NAMALWA (cell line): ENCODE data around the gene ALKBH7.
"Not testable (repeated sequence)": the region's sequence is repeated elsewhere in the genome, so short reads cannot be mapped to it uniquely, and the experiment has no call there.

Source experiments
- DNase-seq: peaks from one replicate; pipeline ENCODE4 v3.0.0-alpha.2; 2015; ENCODE audit warnings: low spot score

Gene ALKBH7

DNA sequence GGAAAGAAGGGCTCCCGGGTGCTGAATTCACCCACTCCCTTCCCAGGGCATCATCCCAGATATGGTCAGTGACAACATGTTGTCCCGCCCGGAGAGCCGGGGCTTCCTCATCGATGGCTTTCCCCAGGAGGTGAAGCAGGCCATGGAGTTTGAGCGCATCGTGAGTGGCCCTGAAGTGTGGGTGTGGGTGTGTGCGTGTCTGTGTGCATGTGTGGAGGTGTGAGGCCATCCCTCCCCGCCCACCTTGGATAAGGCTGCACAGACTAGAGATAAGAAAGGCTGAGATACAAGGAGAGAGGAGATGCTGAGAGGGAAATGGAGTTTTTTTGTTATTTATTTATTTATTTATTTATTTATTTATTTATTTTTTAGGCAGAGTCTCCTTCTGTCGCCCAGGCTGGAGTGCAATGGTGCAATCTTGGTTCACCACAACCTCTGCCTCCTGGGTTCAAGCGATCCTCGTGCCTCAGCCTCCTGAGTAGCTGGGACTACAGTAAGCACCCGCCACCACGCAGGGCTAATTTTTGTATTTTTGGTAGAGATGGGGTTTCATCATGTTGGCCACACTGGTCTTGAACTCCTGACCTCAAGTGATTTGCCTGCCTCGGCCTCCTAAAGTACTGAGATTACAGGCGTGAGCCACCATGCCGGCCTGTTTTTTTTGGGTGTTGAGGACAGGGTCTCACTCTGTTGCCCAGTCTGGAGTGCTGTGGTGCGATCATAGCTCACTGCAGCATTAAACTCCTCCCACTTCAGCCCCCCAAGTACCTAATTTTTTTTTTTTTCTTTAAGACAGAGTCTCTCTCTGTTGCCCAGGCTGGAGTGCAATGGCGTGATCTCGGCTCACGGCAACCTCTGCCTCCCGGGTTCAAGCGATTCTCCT lies 27.7 kb downstream of the ALKBH7 start:
- DNase-seq = not testable (repeated sequence)

DNA sequence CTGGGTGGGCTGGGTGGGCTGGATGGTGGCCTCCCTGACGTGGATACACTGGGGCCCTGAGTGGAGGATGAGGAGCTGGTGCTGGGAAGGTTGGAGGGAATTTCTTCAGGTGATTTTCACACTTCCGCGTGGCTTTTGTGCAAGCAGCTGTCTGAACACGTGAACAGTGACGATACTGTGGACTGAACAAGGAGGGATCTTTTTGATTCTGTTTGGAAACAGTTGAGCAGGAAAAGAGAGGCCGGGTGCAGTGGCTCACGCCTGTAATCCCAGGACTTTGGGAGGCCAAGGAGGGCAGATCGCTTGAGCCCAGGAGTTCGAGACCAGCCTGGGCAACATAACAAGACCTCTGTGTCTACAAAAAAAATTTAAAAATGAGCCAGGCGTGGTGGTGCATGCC lies 29.5 kb downstream of the ALKBH7 start:
- DNase-seq = no peak

DNA sequence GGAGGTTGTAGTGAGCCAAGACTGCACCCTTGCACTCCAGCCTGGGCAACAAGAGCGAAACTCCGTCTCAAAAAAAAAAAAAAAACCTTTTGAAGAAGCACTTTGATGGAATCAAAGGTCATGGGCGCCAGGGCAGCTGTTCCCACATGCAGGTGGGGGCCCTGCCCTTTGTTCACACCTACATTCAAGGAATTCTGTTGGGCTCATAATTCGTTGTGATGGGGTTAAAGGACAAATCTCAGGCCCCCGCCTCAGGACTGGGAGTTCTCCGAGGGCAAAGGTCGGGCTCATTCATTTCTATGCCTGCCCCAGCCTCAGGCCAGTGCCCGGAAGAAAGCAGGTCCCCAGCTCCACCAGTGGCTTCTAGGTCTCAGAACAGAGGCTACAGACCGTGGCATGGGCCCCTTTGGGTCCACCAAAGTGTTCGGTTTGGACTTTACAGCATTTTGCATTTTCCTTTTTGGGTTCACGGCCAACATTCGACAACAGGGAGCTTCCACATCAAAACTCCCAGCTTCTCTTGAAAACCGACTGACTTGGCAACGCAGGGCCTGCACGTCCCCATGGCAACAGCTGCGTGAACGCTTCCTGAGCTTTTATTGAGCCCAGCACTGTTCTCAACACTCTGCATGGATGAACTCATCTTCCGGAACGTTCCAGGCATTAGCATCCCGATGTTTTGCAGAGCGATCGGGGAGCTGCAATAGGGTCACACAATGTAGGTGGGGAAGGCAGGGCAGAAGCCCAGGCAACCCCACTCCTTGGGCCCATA lies 30.4 kb downstream of the ALKBH7 start:
- no peak for DNase-seq

DNA sequence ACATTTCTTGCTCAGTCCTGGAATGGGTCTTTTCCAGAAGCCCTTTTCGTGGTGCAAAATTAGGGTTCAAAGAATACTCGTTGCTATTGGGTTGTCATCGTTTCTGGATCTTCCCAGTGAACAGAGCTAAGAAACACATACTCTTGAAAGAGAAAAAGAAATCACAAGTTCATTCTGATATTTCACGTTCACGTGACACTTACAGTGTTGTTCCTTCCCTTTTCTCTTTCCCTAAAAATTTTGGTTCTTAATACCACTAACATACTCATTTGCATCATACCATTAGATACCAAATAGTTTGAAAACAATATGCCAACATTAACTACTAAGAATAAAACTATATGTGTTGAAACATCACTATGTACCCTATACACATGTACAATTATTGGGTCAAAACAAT lies 33.8 kb downstream of the ALKBH7 start:
- no peak for DNase-seq

DNA sequence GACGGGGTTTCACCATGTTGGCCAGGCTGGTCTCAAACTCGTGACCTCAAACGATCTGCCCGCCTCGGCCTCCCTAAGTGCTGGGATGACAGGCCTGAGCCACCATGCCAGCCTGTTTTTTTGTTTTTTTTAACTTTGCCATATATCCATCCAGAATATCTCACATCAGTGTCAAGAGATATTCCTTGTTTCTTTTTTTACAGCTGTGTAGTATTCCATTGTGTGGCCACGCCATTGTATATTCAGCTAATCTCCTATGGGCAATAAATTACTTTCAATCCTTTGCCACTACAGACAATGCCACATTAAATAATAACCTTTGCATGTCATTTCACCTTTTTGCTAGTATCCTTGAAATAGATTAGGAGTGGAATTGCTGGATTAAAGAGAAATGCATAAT lies 36.8 kb downstream of the ALKBH7 start:
- no peak for DNase-seq

DNA sequence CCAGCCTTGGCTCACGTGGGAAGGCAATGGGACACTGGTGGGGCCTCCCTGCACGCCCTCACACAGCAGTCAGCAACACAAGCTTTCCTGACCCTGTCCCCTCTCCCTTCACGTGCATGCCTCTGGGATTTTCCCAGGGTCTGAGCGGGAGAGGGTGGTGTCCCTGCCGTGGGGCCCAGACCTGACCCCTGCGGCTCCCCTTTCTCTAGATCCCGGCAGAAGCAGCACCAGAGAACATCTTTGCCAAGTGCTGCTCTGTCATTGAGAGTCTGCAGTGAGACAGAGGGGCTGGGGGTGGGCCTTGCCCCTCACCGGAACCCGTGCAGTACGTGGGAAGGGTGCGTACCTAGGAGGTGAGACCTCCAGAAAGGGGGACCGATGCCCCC lies 39.5 kb downstream of the ALKBH7 start:
- no peak for DNase-seq

DNA sequence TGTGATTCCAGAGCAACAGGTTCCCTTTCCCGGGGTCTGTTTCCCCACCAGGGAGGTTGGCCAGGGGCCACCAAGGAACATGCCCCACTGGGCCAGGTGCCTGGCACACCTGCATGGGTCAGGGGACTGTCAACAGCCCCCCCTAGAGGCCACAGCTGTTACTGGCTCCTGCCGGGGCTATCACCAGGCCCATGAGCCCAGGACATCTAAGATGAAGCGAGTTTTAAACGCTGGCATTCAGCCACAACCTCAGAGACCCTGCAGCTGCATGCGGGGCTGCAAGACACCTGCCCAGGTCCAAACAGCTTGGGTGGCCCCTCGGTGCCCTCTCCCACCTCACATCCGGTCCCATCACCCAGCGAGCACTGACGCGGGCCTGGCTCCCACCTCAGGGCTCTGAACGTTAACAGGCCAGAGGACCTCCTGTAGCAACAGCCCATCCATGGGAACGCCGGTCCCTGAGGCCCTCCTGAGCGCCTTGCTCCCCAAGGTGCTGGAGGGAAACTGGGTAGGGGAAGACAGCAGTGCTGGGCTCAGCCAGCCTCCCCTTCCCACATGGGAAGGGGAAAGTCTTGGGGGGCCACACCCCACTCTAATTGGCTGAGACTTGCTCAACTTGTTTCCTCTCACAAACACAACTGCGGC lies 40.0 kb downstream of the ALKBH7 start:
- peak; percentile 64 for DNase-seq

DNA sequence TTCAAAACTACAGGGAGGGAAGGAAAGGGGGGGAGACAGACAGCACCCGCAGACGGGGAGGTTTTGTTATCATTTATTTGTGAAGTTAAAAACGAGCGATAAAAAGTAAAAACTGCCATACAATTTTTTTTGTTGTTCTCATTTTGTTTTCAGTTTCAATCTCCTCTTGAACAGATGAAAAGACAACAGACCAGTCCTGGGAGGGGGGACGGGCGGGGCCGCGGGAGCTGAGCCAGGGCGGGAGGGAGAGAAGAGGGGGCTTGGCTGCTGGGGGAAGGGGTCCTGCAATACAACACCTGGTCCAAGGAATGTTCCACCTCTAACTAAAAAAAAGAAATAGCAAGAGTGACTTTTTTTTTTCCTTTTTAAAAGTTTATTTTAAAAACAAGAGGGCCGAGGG lies 40.7 kb downstream of the ALKBH7 start:
- no peak for DNase-seq

DNA sequence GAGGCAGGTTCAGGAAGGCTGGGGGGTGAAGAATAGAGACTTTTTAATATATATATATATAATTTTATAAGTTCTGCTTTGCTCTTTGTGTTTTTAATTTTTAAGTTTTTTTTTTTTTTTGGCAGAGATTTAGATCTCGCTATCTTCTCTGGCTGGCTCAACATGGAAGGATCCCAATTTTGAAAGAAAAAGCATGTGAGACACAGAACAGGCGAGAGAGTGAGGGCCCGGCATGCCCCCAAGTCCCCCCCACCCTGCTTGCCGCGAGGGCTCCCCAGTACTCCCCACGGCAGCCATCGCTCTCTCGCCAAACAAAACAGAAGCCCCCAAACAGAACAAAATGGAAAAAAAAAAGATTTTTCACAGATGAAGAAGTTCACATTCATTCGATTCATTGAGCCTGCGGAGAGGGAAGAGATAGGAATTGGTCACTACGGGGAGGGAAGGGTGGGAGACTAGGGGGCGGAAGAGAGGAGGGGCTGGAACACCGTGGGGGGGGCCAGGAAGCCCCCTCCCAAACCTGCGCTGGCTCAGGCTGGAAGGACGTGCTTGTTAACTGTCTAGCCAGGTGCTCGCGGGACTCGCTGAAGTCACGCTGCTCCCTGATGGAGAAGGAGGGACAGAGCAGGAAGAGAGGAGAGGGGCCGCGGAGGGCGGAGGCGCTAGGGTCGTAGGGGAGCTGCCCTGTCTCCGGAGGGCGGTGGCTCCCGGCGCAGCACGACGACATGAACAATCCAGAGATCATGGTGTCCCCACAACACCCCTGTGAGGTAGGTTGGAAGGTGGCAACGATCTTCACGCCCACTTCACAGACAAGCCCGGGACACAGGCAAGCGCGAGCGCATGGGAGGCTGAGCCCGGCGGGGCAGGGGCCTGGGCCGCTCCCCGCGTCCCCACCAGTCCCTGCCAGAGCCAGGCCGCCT lies 41.4 kb downstream of the ALKBH7 start:
- no peak for DNase-seq

DNA sequence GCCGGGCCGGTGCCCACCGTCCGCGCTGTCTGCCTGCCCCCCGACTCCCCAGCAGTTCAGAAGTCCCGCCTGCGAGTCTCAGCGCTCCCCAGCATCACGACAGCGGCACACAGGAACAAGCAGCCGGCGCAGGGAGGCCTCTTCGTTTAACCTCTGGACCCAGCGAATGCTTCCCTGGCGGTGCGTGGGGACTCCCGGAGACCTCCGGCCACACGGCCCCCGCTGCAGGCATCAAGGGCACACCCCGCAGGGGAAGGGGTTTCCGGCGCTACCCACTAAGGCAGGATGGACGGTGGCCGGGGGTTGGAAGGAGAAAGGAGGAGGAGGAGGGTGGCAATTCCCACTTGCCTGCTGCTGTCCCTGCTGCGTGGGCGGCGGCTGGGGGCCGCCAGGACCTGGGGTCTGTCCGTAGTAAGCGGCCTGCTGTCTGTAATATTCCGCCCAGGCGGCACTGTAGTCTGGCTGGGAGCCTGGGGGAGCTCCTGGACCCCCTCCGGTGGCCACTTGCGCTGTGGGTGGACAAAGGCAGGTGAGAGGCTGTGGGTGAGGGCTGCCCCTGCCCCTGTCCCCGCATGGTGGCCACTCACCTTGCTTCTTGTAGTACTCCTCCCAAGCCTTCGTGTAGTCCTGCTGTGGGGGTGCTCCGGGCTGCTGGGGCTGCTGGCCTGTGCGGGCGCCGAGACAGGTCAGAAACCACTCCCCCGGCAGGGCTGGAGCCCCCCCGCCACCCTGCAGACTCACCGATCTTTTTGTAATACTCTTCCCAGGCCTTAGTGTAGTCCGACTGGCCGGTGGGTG lies 42.4 kb downstream of the ALKBH7 start:
- DNase-seq = no peak

DNA sequence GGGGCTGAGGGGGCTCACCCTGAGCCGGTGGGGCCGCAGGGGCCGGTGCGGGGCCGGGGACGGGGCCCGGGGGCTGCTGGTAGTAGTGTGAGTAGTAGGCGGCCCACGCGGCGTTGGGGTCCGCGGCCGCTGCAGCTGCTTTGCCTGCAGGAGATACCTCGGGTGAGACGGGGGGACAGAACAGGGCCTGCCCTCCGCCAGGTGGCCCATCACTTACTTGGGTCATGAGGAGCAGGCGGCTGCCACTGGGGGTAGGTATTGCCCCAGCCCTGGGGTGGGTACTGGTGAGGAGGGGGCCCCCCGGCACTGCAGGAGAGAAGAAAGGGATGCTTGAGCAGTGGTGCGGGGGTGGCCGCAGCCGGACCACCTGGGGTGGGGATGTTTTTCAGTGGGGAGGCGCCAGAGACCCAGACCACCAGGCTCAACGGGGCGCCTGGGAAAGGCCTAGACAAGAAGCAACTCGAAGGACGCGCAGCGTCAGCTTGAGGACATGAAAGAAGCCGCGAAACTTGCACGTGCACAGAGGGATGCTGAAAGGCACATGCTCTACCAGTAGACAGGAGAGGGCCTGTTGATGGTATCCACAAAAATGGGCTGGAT lies 43.1 kb downstream of the ALKBH7 start:
- DNase-seq = no peak

DNA sequence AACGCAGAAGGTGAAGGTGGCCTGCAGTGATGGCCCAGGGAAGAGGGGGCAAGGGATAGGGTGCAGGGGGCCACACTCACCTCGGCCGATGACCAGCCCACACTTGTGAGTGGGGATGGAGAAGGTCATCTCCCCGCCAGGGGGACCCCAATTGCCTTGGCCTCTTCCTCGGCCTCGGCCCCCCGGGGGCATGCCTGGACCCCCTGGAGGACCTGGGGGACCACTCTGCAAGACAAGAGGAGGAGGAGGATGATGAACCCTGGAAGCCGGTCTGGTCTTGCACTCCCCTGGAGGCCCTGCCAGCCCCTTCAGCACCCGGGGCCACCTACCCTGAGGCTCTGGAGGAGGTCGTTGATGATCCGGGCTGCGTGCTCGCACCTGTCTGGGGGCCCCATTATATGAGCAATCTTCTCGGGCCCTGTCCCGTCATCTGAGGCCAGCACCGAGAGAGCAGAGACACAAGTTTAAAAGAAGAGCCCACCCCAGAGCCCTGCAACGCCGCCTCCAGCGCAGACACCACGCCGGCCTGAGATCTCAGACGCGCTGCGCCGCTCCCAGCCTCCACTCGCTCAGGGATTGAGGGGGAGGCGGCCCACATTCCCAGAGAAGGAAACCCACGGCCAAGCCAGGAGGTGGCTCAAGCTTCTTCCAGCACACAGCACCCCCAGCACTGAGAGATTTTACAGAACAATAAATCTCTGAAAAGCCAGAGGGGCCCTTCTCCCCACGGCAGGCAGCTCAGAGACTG lies 44.2 kb downstream of the ALKBH7 start:
- no peak for DNase-seq

DNA sequence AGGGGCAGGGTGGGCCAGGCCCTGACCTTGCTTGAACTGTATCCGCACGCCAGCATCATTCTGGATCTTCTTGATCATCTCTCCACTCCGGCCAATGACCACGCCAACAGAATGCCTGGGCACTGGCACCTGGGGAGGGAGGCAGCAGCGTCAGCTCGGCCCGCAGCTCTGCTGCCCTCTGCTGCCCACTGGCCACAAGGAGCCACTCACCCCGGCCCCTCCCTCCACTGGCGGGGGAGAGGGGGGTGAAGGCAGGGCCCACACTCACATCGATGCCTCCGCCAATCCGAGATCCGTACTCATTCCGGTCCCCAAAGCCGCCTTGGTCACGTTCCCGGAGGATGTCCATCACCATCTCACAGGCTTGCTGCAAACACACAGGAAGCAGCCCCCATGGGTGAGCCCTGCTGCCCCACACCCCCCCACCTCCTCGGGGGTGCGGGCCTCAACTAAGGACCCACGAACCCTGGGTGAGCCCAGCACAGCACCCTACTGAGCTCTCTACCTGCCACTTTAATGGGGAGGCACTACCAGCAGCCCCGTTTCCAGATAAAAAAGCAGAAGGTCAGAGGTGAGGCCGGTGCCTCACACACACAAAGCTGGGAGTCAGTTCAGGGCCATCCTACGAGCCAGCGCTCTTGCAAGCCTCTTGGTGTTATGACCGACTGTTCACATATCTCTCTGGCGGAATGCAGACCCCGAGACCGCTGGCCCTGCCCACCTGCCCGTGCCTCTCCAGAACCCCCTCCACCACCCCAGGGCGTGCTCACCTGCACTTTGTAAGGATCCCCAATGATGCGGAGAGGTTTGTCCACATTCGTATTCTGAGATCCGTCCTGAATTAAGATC lies 45.3 kb downstream of the ALKBH7 start:
- no peak for DNase-seq

DNA sequence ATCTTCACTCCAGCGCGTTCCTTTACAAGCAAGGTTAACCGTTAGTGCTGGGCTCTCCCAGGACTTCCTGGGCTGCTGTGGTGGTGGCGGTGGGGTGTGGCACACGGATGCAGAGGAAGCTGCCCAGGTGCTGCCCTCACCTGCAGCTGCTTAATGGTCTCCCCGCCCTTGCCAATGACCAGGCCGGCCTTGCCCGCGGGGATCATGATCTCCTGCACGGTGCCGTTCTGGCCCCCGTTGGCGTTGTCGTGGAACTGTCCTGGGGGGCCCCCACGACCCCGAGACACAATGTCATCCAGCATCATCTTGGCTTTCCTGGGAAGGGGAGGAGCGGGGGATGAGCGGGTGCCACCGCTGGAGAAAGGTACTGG lies 46.0 kb downstream of the ALKBH7 start:
- no peak for DNase-seq

DNA sequence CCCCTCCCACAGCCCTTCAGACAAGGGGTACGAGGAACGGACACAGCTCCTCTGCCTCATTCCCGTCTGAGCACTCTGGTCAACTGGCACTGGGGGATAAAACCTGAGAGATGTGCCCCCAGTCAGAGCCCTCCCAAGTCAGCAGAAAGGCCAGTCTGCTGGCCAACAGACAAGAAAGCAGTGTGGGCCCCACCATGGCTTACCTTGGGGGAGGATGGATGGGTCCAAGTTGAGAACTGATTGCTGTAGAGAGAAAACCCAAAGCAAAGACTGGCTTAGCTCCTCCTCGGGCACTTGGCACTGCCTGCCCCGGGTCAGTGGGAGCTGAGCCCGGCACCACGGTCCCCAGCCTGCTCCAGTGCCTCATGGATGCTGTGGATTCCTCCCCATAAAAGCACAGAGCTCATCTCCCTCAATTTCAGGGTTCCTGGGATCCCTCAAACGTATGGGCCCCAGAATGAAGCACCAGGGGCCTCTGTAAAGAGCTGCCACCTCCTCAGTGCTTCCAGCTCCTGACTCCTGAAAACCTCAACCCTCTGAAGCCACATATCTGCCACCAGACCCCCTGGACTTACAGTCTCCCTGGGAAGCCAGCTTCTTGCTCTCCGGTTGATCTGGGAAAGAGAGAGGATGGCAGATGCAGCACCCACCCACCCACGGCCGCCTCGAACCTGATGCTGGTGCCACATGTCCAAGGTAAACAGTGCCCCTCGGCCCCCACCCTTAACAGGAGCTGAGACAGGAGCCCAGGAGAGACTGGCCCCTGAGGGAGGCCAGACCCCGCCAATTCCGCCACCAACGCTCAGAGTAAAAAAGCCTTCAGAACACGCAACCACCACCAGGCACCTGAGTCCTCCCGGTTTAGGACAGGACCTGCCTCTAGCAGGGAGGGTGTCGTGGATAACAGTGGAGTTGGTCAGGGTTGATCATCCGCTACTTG lies 48.8 kb downstream of the ALKBH7 start:
- no peak for DNase-seq

DNA sequence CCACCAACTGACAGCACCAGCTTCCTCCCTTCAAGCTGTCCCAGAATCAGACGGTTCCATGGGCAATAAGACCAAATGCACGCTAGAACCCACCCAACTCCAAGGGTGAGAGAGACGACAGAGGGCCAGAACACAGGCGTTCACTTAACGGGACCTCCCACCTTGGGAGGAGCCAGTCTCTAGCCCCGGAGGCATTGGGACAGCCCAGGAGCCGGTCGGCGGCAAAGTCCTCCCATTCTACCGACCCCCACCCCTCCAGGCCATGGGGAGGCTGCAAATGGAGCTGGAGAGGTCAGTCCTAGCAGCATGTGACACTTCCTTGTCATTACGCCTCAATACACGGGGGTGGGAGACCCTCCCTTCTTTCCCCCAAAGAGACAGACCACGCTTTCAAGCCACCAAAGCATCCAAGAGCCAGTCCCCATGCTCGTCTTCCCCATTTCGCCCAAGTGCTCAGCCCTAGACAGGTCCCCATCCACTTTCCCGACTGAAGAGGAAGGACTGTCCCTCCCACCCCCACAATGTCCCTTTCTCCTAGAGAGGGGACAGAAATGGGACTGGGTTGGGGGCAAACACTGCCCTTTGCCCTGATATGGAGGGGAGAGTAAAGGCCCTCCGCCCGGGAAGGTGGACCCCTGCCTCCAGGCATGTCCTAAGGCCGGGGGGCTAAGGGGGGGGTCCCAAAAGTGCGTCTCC lies 51.1 kb downstream of the ALKBH7 start:
- peak; percentile 69 for DNase-seq
